RPMI7951 (cell line): ENCODE data around the gene ESRRB. TPM values are rescaled to one million over a fixed set of nuclear protein-coding genes. Genes with fewer than 3 reads are reported as not detected.
A peak's percentile ranks its signal among the peaks of the same experiment; 100 is the strongest.

ENCODE experiments used
- DNase-seq: peaks from one replicate; pipeline ENCODE4 v3.0.0-alpha.2; 2012; ENCODE audit warnings: low read depth
- total RNA-seq: library from RNA; depleted of rRNA; stranded (reverse); fragments of >200 nt; shearing (Covaris generic); gene quantifications from 2 replicates; pipeline ENCODE4 v1.2.3, GENCODE V29; 2014

The ESRRB gene
- total RNA-seq, 1 experiment from 2014 or later, result not detected

DNA sequence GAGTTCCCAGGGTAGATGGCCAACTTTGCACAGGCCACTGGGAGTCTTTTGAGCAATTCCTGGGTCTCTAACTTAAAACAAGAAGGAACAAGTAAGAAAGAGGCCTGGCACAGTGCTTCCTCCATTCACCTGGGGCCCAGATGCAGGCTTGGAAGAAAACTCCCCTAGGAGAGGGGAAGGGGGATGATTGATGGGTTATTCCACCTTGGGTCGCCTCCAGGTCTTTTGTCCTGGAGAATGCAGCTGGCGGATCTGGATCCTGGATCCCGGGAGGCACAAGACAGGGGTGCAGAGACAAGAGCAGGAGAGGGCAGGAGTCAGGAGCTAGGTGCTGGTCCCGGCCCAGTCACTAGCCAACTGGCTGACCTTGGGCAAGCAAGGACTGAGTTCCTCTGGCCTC is 74.5 kb downstream of the ESRRB start:
- no peak for DNase-seq

GRCh38 chr14:76456200-76456599 is 80.3 kb downstream of the ESRRB start:
- DNase-seq, result peak; percentile 33

DNA sequence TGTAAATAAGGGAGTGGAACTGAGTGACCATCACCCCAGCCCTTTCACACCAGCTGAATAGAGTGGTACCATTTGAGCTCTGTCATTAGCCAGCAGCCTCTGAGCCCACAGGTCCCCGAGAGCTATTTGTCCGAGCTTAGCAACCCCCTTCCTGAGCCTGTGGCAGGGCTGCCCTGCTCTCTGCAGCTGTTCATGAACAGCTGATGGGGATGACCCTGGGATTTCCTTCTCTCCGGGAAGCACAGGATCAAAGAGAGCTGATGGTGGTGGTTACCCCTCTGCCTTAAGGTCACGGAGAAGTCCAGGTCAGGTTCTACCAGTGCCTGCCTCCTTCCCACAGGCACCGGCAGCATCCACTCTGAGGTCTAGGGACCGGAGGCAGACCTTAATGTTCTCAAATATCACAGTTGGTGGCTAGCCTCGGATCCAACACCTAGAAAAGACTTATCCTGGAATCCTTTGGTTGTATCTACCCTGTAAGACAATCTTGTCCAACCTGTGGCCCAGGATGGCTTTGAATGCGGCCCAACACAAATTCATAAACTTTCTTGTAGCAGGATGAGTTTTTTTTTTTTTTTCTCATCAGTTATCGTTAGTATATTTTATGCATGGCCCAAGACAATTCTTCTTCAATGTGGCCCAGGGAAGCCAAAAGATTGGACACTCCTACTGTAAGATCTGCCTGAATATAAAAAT is 81.1 kb downstream of the ESRRB start:
- DNase-seq, result no peak

DNA sequence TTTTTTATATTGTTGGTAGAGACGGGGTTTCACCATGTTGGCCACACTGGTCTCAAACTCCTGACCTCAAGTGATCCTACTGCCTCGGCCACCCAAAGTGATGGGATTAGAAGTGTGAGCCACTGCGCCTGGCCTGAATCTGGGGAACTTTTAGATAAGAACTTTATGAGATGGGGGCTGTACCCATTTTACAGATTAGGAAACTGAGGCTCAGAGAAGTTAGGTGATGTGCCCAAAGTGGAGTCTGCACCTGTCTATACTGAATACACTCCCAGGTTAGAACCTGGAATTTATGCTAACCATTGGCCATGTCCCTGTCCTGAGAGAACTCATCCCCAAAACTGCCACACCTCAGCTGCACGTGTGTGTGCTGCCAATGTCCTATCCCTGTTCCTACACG is 81.9 kb downstream of the ESRRB start:
- no peak for DNase-seq

GRCh38 chr14:76461886-76462285 is 85.9 kb downstream of the ESRRB start:
- no peak for DNase-seq

DNA sequence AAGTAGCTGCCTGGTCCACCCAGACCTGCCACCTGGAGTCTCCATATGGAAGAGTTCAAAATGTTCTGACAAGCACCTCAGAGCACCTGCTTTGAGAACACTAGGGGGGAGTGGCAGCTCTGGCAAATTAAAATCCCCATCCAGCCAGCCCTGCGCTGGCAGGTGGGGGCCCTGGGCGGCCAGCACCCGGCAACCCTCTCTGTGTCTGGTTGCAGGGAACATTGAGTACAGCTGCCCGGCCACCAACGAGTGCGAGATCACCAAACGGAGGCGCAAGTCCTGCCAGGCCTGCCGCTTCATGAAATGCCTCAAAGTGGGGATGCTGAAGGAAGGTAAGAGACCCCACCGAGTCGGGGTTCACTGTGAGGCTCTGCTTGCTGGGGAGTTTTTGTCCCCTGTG is 86.4 kb downstream of the ESRRB start:
- no peak for DNase-seq

DNA sequence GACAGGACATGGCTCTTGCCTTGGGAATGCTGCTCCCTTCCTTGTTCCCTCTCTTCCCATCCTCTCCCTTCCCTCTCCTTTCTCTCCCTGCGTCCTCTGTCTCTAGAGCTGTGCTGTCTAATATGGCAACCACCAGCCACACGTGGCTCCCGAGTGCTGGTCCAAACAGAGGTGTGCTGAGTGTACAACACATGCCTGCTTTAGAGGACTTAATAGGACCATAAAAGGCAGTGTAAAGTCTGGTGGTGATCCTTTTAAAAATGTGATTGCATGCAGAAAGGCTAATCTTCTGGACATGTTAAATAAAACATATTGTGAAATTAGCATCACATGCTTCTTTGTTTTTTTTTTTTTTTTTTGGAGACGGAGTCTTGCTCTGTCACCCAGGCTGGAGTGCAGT is 87.2 kb downstream of the ESRRB start:
- DNase-seq, result no peak

- DNase-seq, result no peak
Observed at GRCh38 chr14:76464856-76465255, 88.9 kb downstream of the ESRRB start.

DNA sequence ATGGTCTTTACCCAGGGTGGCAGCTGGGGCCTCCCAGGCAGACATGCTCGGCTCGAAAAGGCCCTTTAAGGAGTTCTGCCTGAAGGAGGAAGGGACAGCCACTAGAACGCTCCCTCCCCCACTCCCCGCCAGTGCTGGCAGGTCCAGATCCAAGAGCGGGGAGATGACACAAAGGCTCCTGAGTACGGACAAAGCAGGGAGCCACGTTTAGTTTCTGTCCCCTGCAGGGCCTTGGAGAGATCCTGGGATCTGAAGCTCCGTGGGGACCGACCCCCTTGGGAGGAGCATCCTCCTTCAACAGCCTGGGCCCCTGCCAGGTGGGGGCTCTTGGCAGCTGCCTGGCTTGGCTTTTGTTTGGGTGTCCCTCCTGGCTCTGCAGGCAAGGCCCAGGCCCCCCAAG is 89.7 kb downstream of the ESRRB start:
- DNase-seq, result no peak

DNA sequence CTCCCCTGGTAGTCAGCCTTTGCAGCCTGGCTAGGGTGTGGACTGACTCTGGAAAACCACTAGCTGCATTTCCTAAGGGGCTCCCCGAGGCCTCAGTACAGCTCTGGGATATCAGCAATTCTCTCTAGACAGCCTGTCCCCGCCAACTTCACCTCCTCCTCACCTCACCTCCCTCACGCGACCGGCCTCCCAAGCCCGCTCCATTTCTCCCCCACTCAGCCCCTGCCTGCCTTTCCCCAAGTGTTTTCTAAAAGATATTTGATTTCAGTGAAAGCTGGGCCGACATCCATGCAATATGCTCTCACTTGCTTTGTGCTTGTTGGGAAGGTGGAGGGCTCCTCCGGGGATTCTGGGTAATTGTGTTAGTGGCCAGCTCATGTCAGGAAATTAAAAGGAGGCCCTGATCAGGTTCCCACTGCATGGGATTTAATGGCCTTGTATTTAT is 91.8 kb downstream of the ESRRB start:
- no peak for DNase-seq

- DNase-seq, result no peak
Observed at GRCh38 chr14:76472199-76472723, 96.3 kb downstream of the ESRRB start.

DNA sequence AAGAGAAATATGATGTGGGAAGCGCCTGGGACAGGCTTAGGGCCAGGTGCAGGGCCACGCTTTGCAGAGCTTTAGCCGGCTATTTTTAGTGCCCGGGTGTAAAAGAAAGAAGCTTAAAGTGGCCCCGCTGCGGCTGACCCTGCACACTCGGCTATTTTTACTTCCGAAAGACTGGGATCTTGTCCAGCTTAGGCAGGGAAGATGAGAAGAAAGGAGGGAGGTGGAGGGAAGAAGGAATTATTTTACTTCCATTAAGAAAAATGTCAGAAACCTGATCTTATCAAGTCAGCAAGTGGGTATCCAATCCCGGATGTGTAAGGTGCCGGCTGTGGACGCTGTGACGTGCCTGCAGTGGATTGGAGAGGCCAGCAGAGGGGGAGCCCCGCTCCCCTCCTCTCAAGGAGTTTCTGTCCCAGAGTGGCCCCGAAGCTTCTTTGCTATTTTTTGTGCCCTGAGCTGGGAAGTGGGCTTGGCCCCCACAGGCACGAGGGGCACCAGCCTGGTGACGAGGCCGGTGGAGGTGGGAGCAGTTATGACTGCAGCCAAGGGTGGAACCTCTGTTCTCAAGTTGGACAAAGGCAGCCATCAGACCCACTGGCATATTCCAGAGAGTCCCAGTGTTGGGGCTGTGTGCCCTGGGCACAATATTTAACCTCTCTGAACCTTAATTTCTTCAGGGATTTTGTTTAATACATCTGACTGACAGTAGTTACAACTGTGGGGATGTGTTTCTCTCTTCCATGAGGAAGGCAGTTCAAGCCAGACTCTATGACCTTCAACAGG is 97.7 kb downstream of the ESRRB start:
- peak; percentile 26 for DNase-seq

- DNase-seq, result peak; percentile 5
Observed at GRCh38 chr14:76480426-76480825, 104.5 kb downstream of the ESRRB start.

- DNase-seq, result no peak
Observed at GRCh38 chr14:76484355-76484754, 108.4 kb downstream of the ESRRB start.

DNA sequence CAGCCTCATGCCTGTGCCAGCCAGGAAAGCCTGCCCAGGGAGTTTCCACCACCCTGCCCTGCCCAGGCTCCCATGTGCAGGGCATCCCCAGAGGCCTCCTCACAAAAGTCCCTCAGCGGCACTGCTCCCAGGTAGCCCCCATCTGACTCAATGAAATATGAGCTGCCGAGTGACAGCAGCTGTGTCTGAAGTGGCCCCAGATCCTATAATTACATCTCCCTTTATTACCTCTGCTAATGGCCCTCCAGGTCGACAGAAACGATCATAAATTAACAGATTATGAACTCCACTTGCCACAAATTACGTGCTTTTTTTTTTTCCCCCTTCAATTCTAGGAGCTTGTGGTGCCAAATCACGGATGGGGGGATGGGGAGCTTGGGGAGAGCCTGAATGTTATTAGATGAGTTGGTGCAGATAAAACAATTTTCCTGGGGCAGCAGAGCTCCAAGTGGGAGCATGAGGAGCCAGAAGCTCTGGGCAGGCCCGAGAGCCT is 110.4 kb downstream of the ESRRB start:
- no peak for DNase-seq

GRCh38 chr14:76488551-76488950 is 112.6 kb downstream of the ESRRB start:
- DNase-seq, result no peak

GRCh38 chr14:76489667-76490066 is 113.7 kb downstream of the ESRRB start:
- DNase-seq, result no peak

- DNase-seq, result no peak
Observed at GRCh38 chr14:76490111-76490510, 114.2 kb downstream of the ESRRB start.

- no peak for DNase-seq
Observed at GRCh38 chr14:76490735-76491134, 114.8 kb downstream of the ESRRB start.

GRCh38 chr14:76491172-76491930 is 115.4 kb downstream of the ESRRB start:
- no peak for DNase-seq

DNA sequence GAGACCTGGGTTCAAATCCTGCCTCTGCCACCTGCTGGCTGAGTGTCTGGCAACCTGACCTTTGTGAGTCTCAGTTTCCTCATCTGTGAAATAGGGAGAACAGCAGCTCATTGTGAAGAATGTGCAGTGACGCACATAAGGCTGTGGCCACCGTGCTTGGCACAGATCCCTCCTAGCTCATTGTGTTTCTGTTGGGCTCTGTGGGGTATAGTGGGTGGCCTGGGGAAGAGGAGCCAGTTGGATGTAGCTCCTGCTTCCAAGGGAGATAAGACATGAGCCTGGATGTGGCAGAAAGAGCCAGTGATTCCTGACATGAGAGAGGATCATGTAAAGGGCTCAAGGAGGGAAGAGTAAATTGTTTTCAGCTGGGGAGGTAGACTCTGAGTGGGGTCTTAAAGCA is 120.0 kb downstream of the ESRRB start:
- no peak for DNase-seq

GRCh38 chr14:76496595-76496994 is 120.7 kb downstream of the ESRRB start:
- DNase-seq, result no peak
